Activated CD4-positive, alpha-beta T cell treated with anti-CD3 and anti-CD28 coated beads, Interleukin-2, amount 50 U/mL, for 24 hours (primary cell): ENCODE results near the gene PHC3.
A peak's percentile ranks its signal among the peaks of the same experiment; 100 is the strongest.
"Not testable (repeated sequence)": the region's sequence is repeated elsewhere in the genome, so short reads cannot be mapped to it uniquely, and the experiment has no call there.

Experiments used
- DNase-seq, 2 donors: peaks; one replicate each; pipeline ENCODE4 v3.0.0-alpha.2; 2020; ENCODE audit warnings: low read depth in 1 of 2, low spot score in 1 of 2

The PHC3 gene

DNA sequence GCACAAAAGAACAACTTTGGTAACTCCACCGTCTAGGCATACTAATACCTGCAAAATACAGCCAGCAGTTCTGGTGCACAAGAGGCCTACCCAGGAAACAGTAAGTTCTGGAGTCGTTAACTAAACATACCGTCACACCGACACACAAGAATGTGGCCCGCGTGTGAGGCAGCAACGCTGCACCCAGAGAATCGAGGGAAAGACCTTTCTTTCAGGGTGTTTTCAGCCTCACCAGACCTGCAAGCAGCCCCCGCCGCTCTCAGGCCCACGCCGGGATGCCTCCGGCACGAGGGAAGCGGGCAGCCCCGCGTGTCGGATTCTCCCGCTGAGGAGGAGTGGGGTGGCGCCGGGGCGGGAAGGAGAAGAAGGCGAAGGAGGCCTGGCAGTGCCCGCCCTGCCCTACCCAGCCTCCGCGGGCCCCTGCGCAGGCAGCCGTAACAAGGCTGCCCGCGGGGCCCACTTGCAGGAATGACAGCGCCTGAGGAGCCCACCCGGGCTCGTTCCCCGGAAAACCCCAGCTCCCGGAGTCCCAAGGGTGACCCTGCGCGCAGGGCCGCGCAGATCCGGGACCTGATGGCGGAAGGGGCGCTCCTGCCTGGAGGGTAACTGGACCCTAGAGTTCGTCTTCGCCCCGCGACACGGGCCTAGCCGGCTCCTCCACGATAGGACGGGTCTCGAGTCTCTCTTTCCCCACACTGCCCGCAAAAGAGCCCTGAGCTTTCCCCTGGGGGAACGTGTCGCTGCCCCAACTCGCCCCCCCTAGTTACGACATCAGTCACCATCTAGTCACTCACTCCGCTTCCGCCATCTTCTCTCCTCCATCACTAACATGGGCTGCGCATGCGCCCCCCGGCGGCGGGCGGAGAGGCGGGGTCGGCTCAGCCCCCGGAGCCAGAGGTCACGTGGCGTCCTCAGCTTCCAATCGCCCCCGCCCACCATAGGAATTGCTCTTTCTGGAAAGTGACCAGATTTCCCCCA is at the start of gene PHC3:
PHC3 (minus strand) TSS at position 826 of the 978 bp plus-strand sequence; CDS start at position 808, 18 bp downstream.
- DNase-seq, result peak; percentile 88 to 91

DNA sequence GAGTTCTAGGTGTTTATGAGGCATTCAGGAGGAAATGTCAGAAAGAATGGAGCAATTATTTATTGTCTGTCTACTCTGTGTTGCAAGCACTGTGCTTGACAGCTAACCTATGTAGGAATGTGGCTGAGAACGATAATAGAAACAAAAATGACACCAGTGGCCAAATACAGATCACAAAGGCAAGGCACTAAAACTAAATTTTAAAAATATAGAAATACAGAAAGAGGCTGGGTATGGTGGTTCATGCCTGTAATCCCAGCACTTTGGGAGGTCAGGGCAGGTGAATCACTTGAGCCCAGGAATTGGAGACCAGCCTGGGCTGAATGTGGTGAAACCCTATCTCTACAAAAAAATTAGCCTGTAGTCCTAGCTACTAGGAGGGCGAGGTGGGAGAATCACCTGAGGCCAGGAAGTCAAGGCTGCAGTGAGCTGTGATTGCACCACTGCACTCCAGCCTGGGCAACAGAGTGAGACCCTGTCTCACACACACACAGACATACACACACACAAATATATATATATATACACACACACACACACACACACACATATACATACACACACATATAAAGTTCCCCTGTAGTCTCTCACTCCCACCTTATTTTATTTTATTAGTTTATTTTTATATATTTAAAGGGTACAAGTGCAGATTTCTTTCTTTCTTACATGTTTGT is 46.7 kb upstream of the PHC3 start:
- no peak for DNase-seq

- no peak for DNase-seq
Measured at GRCh38 chr3:170226426-170226960, 45.0 kb upstream of the PHC3 start.

- DNase-seq, result no peak
Measured at GRCh38 chr3:170225166-170225565, 43.6 kb upstream of the PHC3 start.

- DNase-seq, result peak; percentile 13 to 23
Measured at GRCh38 chr3:170222647-170223541, 41.4 kb upstream of the PHC3 start.

DNA sequence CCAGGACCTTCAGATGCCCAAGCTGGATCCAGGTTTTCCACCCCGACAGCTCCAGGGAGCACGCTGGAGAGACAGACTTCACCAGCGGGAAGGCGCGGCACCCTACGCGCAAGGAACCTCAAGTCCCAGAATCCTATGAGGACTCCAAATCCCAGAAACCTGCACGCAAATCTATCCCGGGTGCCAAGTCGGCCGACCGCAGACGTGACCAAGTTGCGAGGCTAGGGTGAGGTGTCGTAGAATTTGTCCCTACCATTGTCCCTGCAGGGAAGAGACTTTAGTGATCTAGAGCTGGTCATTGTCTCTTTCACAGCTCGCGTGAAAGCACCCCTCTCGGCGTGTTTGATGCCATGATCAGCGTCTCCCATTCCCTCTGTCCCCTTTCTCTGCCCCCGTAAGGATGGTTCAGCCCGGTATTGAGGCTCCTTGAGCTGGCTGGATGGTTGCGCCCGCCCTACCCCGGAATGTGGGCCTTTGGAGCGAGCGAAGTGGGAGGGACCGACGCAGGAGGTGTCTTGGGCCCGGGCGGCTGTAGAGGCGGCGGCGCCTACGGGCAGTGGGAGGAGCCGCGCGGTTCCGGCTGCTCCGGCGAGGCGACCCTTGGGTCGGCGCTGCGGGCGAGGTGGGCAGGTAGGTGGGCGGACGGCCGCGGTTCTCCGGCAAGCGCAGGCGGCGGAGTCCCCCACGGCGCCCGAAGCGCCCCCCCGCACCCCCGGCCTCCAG is 40.6 kb upstream of the PHC3 start, which contains the start of gene PRKCI:
PRKCI (plus strand) TSS at position 501 of the 723 bp plus-strand sequence. CDS start 246 bp downstream, outside the sequence.
- DNase-seq, result peak; percentile 64 to 83

- no peak for DNase-seq
Measured at GRCh38 chr3:170220871-170221270, 39.3 kb upstream of the PHC3 start.

GRCh38 chr3:170219850-170220249 is 38.3 kb upstream of the PHC3 start:
- no peak for DNase-seq

- DNase-seq, result no peak
Measured at GRCh38 chr3:170211668-170212067, 30.1 kb upstream of the PHC3 start.

DNA sequence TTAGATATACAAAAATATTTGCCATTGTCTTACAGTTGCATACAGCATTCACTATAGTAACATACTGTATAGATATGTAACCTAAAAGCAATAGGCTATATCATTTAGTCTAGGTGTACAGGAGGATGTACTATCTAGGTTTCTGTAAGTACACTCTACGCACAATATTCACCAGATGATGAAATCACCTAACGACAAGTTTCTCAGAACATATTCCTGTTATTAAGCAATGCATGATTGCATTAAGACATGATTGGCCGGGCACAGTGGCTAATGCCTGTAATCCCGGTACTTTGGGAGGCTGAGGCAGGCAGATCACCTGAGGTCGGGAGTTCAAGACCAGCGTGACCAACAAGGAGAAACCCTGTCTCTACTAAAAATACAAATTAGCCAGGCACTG is 26.2 kb upstream of the PHC3 start:
- DNase-seq, result no peak

DNA sequence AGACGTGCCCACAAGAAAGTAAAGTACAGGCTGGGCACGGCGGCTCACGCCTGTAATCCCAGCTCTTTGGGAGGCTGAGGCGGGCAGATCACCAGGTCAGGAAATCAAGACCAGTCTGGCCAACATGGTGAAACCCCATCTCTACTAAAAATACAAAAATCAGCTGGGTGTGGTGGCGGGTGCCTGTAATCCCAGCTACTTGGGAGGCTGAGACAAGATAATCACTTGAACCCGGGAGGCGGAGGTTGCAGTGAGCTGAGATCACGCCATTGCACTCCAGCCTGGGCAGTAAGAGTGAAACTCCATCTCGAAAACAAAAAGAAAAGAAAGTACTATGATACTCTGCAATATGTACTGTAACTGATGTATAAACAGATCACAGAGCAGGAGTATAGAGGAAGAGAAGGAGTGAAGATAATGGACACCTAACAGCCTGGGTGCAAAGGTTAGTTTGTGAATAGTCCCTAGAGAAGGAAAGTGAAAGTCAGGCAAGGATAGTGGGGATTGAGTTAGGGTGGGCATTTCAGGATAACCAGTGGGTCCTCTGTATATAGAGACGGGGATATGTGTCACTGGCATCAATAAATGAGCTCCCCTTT is 24.7 kb upstream of the PHC3 start:
- DNase-seq, result not testable (repeated sequence)

DNA sequence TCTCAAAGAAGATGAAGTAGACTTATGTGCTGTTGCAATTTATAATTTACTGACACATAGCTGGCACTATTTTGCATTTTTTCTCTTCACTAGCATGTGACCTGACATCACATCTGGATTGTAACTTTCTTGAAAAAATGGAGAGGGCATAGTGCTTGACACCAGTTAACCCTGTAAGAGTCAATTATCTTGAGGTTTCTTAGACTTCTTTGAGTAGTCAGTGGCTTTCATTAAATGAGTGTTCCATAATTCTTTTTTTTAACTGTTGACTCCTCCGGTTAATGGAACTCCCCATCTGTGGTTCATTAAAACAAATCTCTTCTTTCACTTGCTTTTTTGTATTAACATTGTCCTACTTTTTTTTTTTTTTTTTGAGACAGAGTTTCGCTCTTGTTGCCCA is 23.8 kb upstream of the PHC3 start:
- DNase-seq, result no peak

DNA sequence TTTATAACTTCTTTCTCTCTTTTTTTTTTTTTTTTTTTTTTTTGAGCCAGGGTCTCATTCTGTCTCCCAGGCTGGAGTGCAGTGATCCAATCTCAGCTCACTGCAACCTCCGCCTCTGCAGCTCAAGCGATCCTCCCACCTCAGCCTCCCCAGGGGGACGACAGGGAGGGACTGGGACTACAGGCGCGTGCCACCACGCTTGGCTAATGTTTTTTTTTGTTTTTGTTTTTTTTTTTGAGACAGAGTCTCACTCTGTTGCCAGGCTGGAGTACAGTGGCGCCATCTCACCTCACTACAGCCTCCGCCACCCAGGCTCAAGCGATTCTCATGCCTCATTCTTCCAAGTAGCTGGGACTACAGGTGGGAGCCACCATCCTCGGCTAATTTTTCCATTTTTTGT is 23.0 kb upstream of the PHC3 start:
- DNase-seq, result no peak

- DNase-seq, result no peak
Measured at GRCh38 chr3:170204023-170204472, 22.5 kb upstream of the PHC3 start.

DNA sequence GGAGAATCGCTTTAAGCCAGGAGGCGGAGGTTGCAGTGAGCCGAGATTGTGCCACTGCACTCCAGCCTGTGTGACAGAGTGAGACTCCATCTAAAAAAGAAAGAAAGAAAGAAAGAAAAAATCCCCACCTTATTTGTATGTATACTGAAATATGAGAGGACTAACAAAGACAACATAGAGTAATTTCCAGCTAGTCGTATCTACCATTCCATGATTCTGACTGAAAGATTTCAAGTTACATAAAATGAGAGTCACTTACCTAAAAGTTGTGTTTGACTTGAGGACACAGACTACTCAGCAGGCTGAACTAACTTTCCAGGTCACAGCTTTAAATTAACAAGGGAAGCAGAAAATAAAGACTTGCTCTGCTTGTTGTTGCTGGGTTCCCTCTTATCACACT is 21.9 kb upstream of the PHC3 start:
- no peak for DNase-seq

DNA sequence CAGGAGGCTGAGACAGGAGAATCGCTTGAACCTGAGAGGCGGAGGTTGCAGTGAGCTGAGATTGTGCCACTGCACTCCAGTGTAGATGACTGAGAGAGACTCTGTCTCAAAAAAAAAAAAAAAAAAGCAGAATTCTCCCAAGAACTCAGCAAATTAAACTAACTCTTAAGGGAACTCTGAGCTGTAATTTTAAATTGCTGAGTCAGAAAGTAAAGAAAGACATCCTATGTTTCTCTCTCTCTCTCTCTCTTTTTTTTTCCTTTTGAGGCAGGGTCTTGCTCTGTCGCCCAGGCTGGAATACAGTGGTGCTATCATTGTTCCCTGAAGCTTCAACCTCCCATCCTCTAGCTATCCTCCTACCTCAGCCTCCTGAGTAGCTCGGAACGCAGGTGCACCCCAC is 20.0 kb upstream of the PHC3 start:
- no peak for DNase-seq

DNA sequence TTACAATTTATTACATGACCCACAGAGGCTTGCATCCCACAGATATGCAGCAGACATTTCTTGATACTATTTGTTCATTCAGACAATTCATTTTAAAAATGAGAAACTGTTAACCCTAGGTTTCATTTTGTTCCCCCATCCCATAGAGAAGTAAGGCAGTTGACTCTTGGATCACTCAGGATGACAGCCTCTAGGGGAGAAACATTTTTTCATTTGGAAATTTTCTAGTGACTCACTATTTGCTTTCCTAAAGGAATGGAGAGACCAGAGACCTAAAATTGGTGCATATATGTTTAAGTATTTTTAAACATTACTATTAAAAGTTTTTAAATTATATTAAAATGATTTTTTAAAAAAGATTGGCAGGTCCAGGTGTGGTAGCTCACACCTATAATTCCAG is 19.5 kb upstream of the PHC3 start:
- DNase-seq, result no peak

DNA sequence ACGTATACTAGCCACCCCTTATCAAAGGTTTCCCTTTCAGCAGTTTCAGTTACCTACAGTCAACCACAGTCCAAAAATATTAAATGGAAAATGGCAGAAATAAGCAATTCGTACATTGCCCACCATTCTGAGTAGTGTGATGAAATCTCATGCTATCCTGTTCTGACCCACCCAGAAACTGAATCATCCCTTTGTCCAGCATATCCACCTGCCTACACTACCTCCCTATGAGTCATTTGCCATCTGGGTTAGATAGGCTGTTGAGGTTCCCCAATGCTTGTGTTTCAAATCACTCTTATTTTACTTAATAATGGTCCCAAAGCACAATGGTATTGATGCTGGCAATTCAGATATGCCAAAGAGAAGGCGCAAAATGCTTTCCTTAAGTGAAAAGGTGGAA is 15.3 kb upstream of the PHC3 start:
- DNase-seq, result no peak

- not testable (repeated sequence) for DNase-seq
Measured at GRCh38 chr3:170195759-170196158, 14.2 kb upstream of the PHC3 start.
